Panc1 (cell line): ENCODE results near the gene NPTX1.

Source experiments
- POLR2AphosphoS5 ChIP-seq: IDR thresholded peaks from 2 replicates; pipeline ENCODE4 v1.6.1; 2012; ENCODE audit warnings: mild to moderate bottlenecking, low read depth, low read length, moderate library complexity
- TCF7L2 ChIP-seq: IDR thresholded peaks from 2 replicates; pipeline ENCODE4 v1.6.1; 2011; ENCODE audit warnings: mild to moderate bottlenecking, low read depth, low read length, inconsistent platforms
- TF ChIP-seq, protein P1 (sequence below): fragments of 450-650 bp; IDR thresholded peaks from 2 replicates; pipeline ENCODE4 v1.5.1; 2017; ENCODE audit warnings: mild to moderate bottlenecking
- TF ChIP-seq, protein P2 (sequence below), 2 experiments: IDR thresholded peaks; 2 replicates each; pipeline ENCODE4 v1.6.1; 2011 to 2012; ENCODE audit warnings: low read depth in 2 of 2, control low read depth in 1 of 2, low read length in 1 of 2, mild to moderate bottlenecking in 1 of 2, moderate library complexity in 1 of 2; ENCODE audit not compliant: insufficient read depth in 1 of 2

DNA sequence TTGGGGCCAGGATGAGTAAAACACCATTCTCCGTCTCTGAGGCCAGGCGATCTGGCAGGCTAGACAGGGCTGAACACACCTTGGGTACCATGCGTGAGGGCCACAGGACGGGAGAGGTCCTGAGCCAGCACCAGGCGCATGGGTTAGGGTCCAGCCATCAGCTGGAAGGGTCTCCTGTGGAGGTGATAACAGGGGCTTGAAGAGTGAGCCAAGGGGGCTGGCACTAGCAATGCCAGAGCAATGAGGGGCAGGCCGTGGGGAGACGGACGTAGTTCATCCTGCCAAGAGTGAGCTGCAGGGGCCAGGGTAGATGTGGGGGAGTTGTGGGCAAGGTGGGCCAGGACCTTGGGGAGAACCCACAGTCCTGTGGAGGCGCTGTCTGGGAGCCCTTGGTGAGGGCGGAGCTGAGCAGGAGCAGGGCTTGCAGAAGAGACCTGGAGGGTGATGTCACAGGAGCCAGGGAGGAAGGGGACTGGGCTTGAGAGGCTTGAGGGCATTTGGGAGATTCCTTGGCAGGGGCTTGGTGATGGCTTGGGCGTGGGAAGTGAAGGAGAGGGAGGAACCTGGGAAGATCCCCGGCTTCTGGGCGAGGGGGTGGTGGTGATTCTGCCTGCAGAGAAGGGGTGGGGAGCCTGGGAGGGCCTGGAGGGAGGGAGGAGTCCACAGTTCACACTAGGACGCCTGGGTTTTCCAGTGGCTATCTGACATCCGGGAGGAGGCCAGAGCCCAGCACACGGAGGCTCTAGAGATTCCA lies 6.3 kb upstream of the NPTX1 start:
- TF ChIP-seq, protein P1, sequence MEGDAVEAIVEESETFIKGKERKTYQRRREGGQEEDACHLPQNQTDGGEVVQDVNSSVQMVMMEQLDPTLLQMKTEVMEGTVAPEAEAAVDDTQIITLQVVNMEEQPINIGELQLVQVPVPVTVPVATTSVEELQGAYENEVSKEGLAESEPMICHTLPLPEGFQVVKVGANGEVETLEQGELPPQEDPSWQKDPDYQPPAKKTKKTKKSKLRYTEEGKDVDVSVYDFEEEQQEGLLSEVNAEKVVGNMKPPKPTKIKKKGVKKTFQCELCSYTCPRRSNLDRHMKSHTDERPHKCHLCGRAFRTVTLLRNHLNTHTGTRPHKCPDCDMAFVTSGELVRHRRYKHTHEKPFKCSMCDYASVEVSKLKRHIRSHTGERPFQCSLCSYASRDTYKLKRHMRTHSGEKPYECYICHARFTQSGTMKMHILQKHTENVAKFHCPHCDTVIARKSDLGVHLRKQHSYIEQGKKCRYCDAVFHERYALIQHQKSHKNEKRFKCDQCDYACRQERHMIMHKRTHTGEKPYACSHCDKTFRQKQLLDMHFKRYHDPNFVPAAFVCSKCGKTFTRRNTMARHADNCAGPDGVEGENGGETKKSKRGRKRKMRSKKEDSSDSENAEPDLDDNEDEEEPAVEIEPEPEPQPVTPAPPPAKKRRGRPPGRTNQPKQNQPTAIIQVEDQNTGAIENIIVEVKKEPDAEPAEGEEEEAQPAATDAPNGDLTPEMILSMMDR: no peak
- no peak for TF ChIP-seq POLR2AphosphoS5
- no peak for TF ChIP-seq TCF7L2
- TF ChIP-seq, protein P2, sequence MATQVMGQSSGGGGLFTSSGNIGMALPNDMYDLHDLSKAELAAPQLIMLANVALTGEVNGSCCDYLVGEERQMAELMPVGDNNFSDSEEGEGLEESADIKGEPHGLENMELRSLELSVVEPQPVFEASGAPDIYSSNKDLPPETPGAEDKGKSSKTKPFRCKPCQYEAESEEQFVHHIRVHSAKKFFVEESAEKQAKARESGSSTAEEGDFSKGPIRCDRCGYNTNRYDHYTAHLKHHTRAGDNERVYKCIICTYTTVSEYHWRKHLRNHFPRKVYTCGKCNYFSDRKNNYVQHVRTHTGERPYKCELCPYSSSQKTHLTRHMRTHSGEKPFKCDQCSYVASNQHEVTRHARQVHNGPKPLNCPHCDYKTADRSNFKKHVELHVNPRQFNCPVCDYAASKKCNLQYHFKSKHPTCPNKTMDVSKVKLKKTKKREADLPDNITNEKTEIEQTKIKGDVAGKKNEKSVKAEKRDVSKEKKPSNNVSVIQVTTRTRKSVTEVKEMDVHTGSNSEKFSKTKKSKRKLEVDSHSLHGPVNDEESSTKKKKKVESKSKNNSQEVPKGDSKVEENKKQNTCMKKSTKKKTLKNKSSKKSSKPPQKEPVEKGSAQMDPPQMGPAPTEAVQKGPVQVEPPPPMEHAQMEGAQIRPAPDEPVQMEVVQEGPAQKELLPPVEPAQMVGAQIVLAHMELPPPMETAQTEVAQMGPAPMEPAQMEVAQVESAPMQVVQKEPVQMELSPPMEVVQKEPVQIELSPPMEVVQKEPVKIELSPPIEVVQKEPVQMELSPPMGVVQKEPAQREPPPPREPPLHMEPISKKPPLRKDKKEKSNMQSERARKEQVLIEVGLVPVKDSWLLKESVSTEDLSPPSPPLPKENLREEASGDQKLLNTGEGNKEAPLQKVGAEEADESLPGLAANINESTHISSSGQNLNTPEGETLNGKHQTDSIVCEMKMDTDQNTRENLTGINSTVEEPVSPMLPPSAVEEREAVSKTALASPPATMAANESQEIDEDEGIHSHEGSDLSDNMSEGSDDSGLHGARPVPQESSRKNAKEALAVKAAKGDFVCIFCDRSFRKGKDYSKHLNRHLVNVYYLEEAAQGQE (IDR thresholded peaks at IDR 0.05; ENCODE audit: insufficient read depth in 1 of 2, low read depth in 2 of 2, low read length in 1 of 2): no peak
